GM18858 (cell line): ENCODE measurements around the gene ELF3.
"Not testable (repeated sequence)": the region's sequence is repeated elsewhere in the genome, so short reads cannot be mapped to it uniquely, and the experiment has no call there.

Source experiments
- ATAC-seq: cut with Tn5 transposase; IDR thresholded peaks from one replicate; pipeline ENCODE4 v1.9.1; 2021; ENCODE audit not compliant: unreplicated experiment

Gene ELF3

DNA sequence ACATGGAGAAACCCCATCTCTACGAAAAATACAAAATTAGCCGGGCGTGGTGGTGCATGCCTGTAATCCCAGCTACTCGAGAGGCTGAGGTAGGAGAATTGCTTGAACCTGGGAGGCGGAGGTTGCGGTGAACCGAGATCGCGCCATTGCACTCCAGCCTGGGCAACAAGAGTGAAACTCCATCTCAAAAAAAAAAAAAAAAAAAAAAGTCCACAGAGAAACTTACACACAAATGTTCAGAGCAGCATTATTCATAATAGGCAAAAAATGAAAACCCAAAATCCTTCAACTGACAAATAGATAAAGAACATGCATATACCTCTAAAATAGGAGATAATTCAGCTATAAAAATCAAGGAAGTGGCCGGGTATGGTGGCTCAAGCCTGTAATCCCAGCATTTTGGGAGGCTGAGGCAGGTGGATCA is 54.5 kb downstream of the ELF3 start:
- not testable (repeated sequence) for ATAC-seq
